GM12892 (cell line): ENCODE results near the gene ZNF423.

Experiments
- POLR2A ChIP-seq: IDR thresholded peaks from 2 replicates; pipeline ENCODE4 v1.6.1; 2011; ENCODE audit warnings: low read depth, low read length, control low read depth
- POLR2AphosphoS5 ChIP-seq: IDR thresholded peaks from 2 replicates; pipeline ENCODE4 v1.6.1; 2011; ENCODE audit warnings: low read depth, low read length, control low read depth
- TAF1 ChIP-seq: IDR thresholded peaks from 2 replicates; pipeline ENCODE4 v1.6.1; 2011; ENCODE audit warnings: low read depth, mild to moderate bottlenecking, control low read depth, low read length, borderline replicate concordance

DNA sequence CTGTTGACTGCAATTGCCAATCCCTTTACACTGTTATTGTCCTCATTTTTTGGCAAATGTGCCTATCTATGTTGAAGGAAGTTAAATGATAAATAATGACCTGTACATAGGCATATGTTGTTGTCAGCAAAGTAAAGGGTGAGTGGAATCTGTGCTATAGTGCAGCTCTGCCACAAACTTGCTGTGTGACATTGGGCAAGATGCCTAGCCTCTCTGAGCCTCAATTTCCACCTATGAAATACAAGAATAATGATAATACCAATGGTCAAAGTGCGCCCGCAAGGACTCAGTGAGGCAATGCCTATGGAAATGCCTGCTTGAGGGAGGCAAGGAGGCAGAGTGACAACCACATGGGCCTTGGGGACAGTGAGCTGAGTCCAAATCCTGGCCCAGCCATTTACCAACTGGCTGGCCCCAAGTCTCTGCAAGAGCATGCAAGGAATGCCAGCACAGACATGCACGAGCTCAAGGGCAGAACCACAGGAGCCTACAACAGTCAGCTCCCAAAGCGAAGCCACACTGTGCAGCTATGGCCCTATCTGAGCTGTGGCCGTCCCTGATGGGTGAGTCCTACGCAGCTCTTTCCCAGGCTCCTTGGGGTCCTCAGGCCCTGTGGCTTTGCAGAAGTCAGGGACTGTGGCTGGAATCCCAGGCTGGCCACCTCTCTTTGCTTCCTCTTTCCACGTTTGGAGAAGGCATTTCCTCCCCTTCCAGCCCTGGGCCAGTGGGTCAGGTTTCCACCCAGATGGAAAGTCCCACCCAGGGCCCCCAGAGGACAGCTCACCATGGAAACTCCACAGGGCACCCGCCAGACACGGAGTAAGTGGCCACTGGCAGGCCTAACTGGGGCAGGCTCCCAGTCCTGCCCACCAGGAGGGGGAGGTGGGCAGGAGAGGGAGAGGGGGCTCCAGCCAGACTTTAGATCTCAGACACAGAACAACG is 82.1 kb downstream of the ZNF423 start:
- TF ChIP-seq TAF1 (no peak), POLR2AphosphoS5 (no peak), POLR2A (no peak)
